Ishikawa (cell line): ENCODE measurements around the gene RAB8B.

Source experiments
- CEBPB ChIP-seq: IDR thresholded peaks from 2 replicates; pipeline ENCODE4 v1.6.1; 2012
- EGR1 ChIP-seq: IDR thresholded peaks from 2 replicates; pipeline ENCODE4 v1.6.1; 2012
- EP300 ChIP-seq: IDR thresholded peaks from 2 replicates; pipeline ENCODE4 v1.6.1; 2012; ENCODE audit warnings: borderline replicate concordance
- FOXM1 ChIP-seq: IDR thresholded peaks from 2 replicates; pipeline ENCODE4 v1.6.1; 2012; ENCODE audit warnings: low read depth, borderline replicate concordance
- NFIC ChIP-seq: IDR thresholded peaks from 2 replicates; pipeline ENCODE4 v1.6.1; 2012
- TAF1 ChIP-seq: IDR thresholded peaks from 2 replicates; pipeline ENCODE4 v1.6.1; 2012; ENCODE audit warnings: low read depth, mild to moderate bottlenecking
- TCF12 ChIP-seq: IDR thresholded peaks from 2 replicates; pipeline ENCODE4 v1.6.1; 2012; ENCODE audit warnings: low read depth
- TEAD4 ChIP-seq: IDR thresholded peaks from 2 replicates; pipeline ENCODE4 v1.6.1; 2012
- YY1 ChIP-seq: IDR thresholded peaks from 2 replicates; pipeline ENCODE4 v1.6.1; 2012; ENCODE audit warnings: low read depth
- TF ChIP-seq, protein P1 (sequence below): IDR thresholded peaks from 2 replicates; pipeline ENCODE4 v1.6.1; 2012

DNA sequence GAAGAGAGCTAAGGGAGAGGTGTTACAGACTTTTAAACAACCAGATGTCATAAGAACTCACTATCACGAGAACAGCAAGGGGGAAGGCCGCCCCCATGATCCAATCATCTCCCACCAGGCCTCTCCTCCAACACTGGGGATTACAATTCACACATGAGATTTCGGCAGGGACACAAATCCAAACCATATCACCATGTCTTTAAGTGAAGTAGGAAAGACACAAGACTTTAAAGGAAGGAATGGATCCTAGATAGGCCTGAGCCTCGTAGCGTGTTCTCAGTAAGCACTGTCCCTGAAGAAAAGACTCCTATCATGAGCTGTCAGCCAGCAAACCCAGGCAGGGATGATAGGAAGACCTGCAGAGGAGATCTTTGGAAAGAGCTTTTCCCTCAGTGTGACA is 17.0 kb upstream of the RAB8B start:
- no peak for TF ChIP-seq TAF1
- no peak for TF ChIP-seq EGR1
- TF ChIP-seq CEBPB: no peak
- TF ChIP-seq FOXM1: no peak
- TF ChIP-seq NFIC: no peak
- TF ChIP-seq EP300: no peak
- TF ChIP-seq, protein P1, sequence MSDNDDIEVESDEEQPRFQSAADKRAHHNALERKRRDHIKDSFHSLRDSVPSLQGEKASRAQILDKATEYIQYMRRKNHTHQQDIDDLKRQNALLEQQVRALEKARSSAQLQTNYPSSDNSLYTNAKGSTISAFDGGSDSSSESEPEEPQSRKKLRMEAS: no peak
- TF ChIP-seq TEAD4: no peak
- no peak for TF ChIP-seq TCF12
- no peak for TF ChIP-seq YY1
